Measurements from ENCODE around the gene PHB1. TPM values are rescaled to one million over a fixed set of nuclear protein-coding genes. Genes with fewer than 3 reads are reported as not detected.

PHB1 gene
- total RNA-seq, 1 experiment from 2014 or later: 367 TPM

- no peak for DNase-seq (ENCODE audit: low read depth, low spot score)
- no peak for ATAC-seq
- CTCF ChIA-PET: no interaction called here
These were observed 8.1 kb downstream of the PHB1 start for GRCh38 chr17:49406421-49407061.

DNA sequence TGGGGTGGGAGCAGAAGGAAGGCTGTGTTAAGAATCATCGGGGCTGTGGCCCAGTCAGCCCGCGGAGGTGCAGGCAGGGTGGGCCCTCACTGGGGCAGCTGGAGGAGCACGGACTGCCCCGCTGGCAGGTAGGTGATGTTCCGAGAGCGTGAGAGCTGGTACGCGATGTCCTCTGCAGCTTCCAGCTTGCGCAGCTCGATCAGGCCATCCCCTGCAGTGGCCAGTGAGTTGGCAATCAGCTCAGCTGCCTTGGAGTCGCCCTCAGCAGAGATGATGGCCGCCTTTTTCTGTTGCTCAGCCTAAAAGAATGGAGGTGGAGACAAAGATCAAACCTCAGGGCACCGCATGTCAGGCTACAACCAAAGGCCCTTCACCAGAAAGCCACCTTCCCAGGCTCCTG, 9.8 kb downstream of the PHB1 start:
- DNase-seq (ENCODE audit: low read depth, low spot score): no peak
- POLR2A ChIA-PET: no interaction called here
- CTCF ChIA-PET: no interaction called here

More at GRCh38 chr17:49406421-49407061, 8.1 kb downstream of the PHB1 start:
- no TSS peak for BruUV-seq (replicated peaks)
- Histone ChIP-seq H3K36me3 (ENCODE audit: control insufficient read depth, insufficient read depth, low read length) (peaks cover 33% of the 10 kb centered on the region), H3K9me3 (ENCODE audit: control insufficient read depth, insufficient read depth, low read depth, low read length) (no peaks in the 10 kb centered on the region), H3K4me3 (ENCODE audit: low read depth in 2 of 2, low read length in 2 of 2) (no peak overlapping the region), H3K27me3 (ENCODE audit: control insufficient read depth, insufficient read depth, low read length) (no peaks in the 10 kb centered on the region), H3K27ac (ENCODE audit: low read length) (no peak overlapping the region), H3K4me1 (ENCODE audit: control insufficient read depth, insufficient read depth, low read length) (0 out of 2 replicates have a peak, but pooled peaks cover 4% of the 10 kb centered on the region)
- in situ Hi-C loops (cut with HindIII; ENCODE audit: low pct_unique_long_range_greater_than_20kb, low sequenced_read_pairs) (no loop called here), intact Hi-C loops (cut with micrococcal nuclease; ENCODE audit: unreplicated experiment) (loop anchor here (2.0 kb wide), 1 partner anchor 150 kb away; no protein-coding TSS in a partner anchor)
- TF ChIP-seq REST (IDR thresholded peaks at IDR 0.05; ENCODE audit: insufficient read depth in 1 of 2, low read depth in 2 of 2, low read length in 1 of 2) (no peak), TCF7L2 (IDR thresholded peaks at IDR 0.05; ENCODE audit: low read depth, low read length) (no peak), POLR2AphosphoS5 (IDR thresholded peaks at IDR 0.05; ENCODE audit: low read depth, low read length) (no peak), SIN3A (IDR thresholded peaks at IDR 0.05; ENCODE audit: borderline replicate concordance, insufficient read depth, low read depth, low read length) (no peak)
- TF ChIP-seq, protein P1, sequence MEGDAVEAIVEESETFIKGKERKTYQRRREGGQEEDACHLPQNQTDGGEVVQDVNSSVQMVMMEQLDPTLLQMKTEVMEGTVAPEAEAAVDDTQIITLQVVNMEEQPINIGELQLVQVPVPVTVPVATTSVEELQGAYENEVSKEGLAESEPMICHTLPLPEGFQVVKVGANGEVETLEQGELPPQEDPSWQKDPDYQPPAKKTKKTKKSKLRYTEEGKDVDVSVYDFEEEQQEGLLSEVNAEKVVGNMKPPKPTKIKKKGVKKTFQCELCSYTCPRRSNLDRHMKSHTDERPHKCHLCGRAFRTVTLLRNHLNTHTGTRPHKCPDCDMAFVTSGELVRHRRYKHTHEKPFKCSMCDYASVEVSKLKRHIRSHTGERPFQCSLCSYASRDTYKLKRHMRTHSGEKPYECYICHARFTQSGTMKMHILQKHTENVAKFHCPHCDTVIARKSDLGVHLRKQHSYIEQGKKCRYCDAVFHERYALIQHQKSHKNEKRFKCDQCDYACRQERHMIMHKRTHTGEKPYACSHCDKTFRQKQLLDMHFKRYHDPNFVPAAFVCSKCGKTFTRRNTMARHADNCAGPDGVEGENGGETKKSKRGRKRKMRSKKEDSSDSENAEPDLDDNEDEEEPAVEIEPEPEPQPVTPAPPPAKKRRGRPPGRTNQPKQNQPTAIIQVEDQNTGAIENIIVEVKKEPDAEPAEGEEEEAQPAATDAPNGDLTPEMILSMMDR (IDR thresholded peaks at IDR 0.05): no peak
- POLR2A ChIA-PET: no interaction called here

More for the DNA sequence above, 9.8 kb downstream of the PHB1 start:
- no peak overlapping the region for H3K27ac ChIP-seq (ENCODE audit: low read length)
- no peaks in the 10 kb centered on the region for H3K9me3 ChIP-seq (ENCODE audit: control insufficient read depth, insufficient read depth, low read depth, low read length)
- H3K27me3 ChIP-seq (ENCODE audit: control insufficient read depth, insufficient read depth, low read length): no peaks in the 10 kb centered on the region
- peaks cover 25% of the 10 kb centered on the region for H3K36me3 ChIP-seq (ENCODE audit: control insufficient read depth, insufficient read depth, low read length)
- no TSS peak for BruUV-seq (replicated peaks)
- intact Hi-C loops (cut with micrococcal nuclease; ENCODE audit: unreplicated experiment): no loop called here
- in situ Hi-C loops (cut with HindIII; ENCODE audit: low pct_unique_long_range_greater_than_20kb, low sequenced_read_pairs): no loop called here
- H3K4me1 ChIP-seq (ENCODE audit: control insufficient read depth, insufficient read depth, low read length): 0 out of 2 replicates have a peak, but pooled peaks cover 4% of the 10 kb centered on the region
- H3K4me3 ChIP-seq (ENCODE audit: low read depth in 2 of 2, low read length in 2 of 2): no peak overlapping the region
- TF ChIP-seq SIN3A (IDR thresholded peaks at IDR 0.05; ENCODE audit: borderline replicate concordance, insufficient read depth, low read depth, low read length) (no peak), REST (IDR thresholded peaks at IDR 0.05; ENCODE audit: insufficient read depth in 1 of 2, low read depth in 2 of 2, low read length in 1 of 2) (no peak), TCF7L2 (IDR thresholded peaks at IDR 0.05; ENCODE audit: low read depth, low read length) (no peak), POLR2AphosphoS5 (IDR thresholded peaks at IDR 0.05; ENCODE audit: low read depth, low read length) (no peak)
- TF ChIP-seq, protein P1 (IDR thresholded peaks at IDR 0.05): no peak
- no peak for ATAC-seq
